Activated naive CD4-positive, alpha-beta T cell treated with anti-CD3 and anti-CD28 coated beads, Interleukin-2, amount 50 U/mL, for 72 hours (primary cell): ENCODE data around the gene MAD2L1. TPM values are rescaled to one million over a fixed set of nuclear protein-coding genes. Genes with fewer than 3 reads are reported as not detected.
"Not testable (repeated sequence)": the region's sequence is repeated elsewhere in the genome, so short reads cannot be mapped to it uniquely, and the experiment has no call there.

Source experiments
- ATAC-seq, 2 donors: fragments of 150-1000 bp; cut with Tn5 transposase; 2 replicates each; pipeline ENCODE4 v1.10.0; 2021; ENCODE audit warnings: mild to moderate bottlenecking in 2 of 2, moderate library complexity in 2 of 2
- DNase-seq, 2 donors: peaks; one replicate each; pipeline ENCODE4 v3.0.0; 2021 to 2022; ENCODE audit warnings: low spot score in 2 of 2
- H3K27ac Mint-ChIP-seq, 2 donors: one replicate each; pipeline ENCODE4 v1.8.0; 2022; ENCODE audit warnings: mild to moderate bottlenecking in 2 of 2, mixed read lengths in 2 of 2
- H3K36me3 Mint-ChIP-seq, 2 donors: one replicate each; pipeline ENCODE4 v1.8.0; 2022; ENCODE audit warnings: mixed read lengths in 2 of 2
- H3K9me3 Mint-ChIP-seq, 2 donors: one replicate each; pipeline ENCODE4 v1.8.0; 2022; ENCODE audit warnings: mixed read lengths in 2 of 2
- total RNA-seq, 2 donors: library from RNA; stranded (reverse); gene quantifications; one replicate each; pipeline ENCODE4 v1.2.3, GENCODE V29; 2022

Gene MAD2L1
- total RNA-seq, 2 donors from 2014 or later: 79.7 to 103 TPM

GRCh38 chr4:120070196-120070595 lies 3.5 kb upstream of the MAD2L1 start:
- DNase-seq: no peak
- H3K36me3 Mint-ChIP-seq: peaks cover 21 to 22% of the 10 kb centered on the region in 2 donors
- H3K9me3 Mint-ChIP-seq: no peaks in the 10 kb centered on the region
- H3K27ac Mint-ChIP-seq: no peak overlapping the region
- ATAC-seq: no peak

- DNase-seq (no peak), ATAC-seq (peak in 1 of 2 donors; percentile 64)
- Mint-ChIP-seq H3K9me3 (no peaks in the 10 kb centered on the region), H3K36me3 (peaks cover 46 to 57% of the 10 kb centered on the region in 2 donors), H3K27ac (peak overlapping the region; percentile 97 to 99)
Measured at GRCh38 chr4:120065974-120066516, 603 bp downstream of the MAD2L1 start.

- DNase-seq (no peak), ATAC-seq (no peak)
- Mint-ChIP-seq H3K9me3 (no peaks in the 10 kb centered on the region), H3K36me3 (peaks cover 48 to 61% of the 10 kb centered on the region in 2 donors), H3K27ac (peak overlapping the region in 1 of 2 donors; percentile 86)
Measured at GRCh38 chr4:120064887-120065286, 1.8 kb downstream of the MAD2L1 start.

- DNase-seq, H3K9me3 Mint-ChIP-seq, ATAC-seq: not testable (repeated sequence)
- peak overlapping the region; percentile 9 to 83 for H3K27ac Mint-ChIP-seq
- peaks cover 53 to 69% of the 10 kb centered on the region in 2 donors for H3K36me3 Mint-ChIP-seq
Measured at GRCh38 chr4:120063711-120064110, 2.9 kb downstream of the MAD2L1 start.

GRCh38 chr4:120062663-120063195 lies 3.9 kb downstream of the MAD2L1 start:
- peaks cover 50 to 73% of the 10 kb centered on the region in 2 donors for H3K36me3 Mint-ChIP-seq
- peak overlapping the region; percentile 9 to 45 for H3K27ac Mint-ChIP-seq
- DNase-seq: no peak
- no peak for ATAC-seq
- H3K9me3 Mint-ChIP-seq: no peaks in the 10 kb centered on the region

- H3K36me3 Mint-ChIP-seq: peaks cover 26 to 48% of the 10 kb centered on the region in 2 donors
- H3K27ac Mint-ChIP-seq: no peak overlapping the region
- H3K9me3 Mint-ChIP-seq: no peaks in the 10 kb centered on the region
- DNase-seq: no peak
- no peak for ATAC-seq
Measured at GRCh38 chr4:120059036-120059435, 7.6 kb downstream of the MAD2L1 start.

- Mint-ChIP-seq H3K9me3 (no peaks in the 10 kb centered on the region), H3K27ac (no peak overlapping the region), H3K36me3 (peaks cover 13 to 32% of the 10 kb centered on the region in 2 donors)
- DNase-seq (no peak), ATAC-seq (no peak)
Measured at GRCh38 chr4:120057416-120057815, 9.2 kb downstream of the MAD2L1 start.

- H3K9me3 Mint-ChIP-seq: no peaks in the 10 kb centered on the region
- ATAC-seq (no peak), DNase-seq (no peak)
- H3K27ac Mint-ChIP-seq: no peak overlapping the region
- H3K36me3 Mint-ChIP-seq: peaks cover 7 to 25% of the 10 kb centered on the region in 2 donors
Measured at GRCh38 chr4:120056246-120056645, 10.4 kb downstream of the MAD2L1 start.

GRCh38 chr4:120055795-120056194 lies 10.9 kb downstream of the MAD2L1 start:
- Mint-ChIP-seq H3K36me3 (peaks cover 7 to 25% of the 10 kb centered on the region in 2 donors), H3K27ac (no peak overlapping the region), H3K9me3 (no peaks in the 10 kb centered on the region)
- no peak for DNase-seq
- no peak for ATAC-seq

- Mint-ChIP-seq H3K36me3 (peaks cover 7 to 24% of the 10 kb centered on the region in 2 donors), H3K27ac (no peak overlapping the region), H3K9me3 (no peaks in the 10 kb centered on the region)
- DNase-seq (no peak), ATAC-seq (no peak)
Measured at GRCh38 chr4:120055162-120055561, 11.5 kb downstream of the MAD2L1 start.

GRCh38 chr4:120053911-120054310 lies 12.7 kb downstream of the MAD2L1 start:
- peaks cover 0 to 14% of the 10 kb centered on the region in 2 donors for H3K36me3 Mint-ChIP-seq
- H3K9me3 Mint-ChIP-seq: no peaks in the 10 kb centered on the region
- ATAC-seq (no peak), DNase-seq (no peak)
- H3K27ac Mint-ChIP-seq: no peak overlapping the region

GRCh38 chr4:120052856-120053255 lies 13.8 kb downstream of the MAD2L1 start:
- Mint-ChIP-seq H3K27ac (no peak overlapping the region), H3K36me3 (peaks cover 0 to 6% of the 10 kb centered on the region in 2 donors), H3K9me3 (no peaks in the 10 kb centered on the region)
- no peak for DNase-seq
- no peak for ATAC-seq

- no peak overlapping the region for H3K27ac Mint-ChIP-seq
- peaks cover 0 to 14% of the 10 kb centered on the region in 2 donors for H3K36me3 Mint-ChIP-seq
- DNase-seq (no peak), ATAC-seq (no peak)
- no peaks in the 10 kb centered on the region for H3K9me3 Mint-ChIP-seq
Measured at GRCh38 chr4:120051253-120051652, 15.4 kb downstream of the MAD2L1 start.

- H3K27ac Mint-ChIP-seq: peak overlapping the region in 1 of 2 donors; percentile 19
- DNase-seq: peak; percentile 55 to 81
- peaks cover 0 to 10% of the 10 kb centered on the region in 2 donors for H3K36me3 Mint-ChIP-seq
- ATAC-seq: peak; percentile 89
- no peaks in the 10 kb centered on the region for H3K9me3 Mint-ChIP-seq
Measured at GRCh38 chr4:120049732-120050494, 16.7 kb downstream of the MAD2L1 start.

GRCh38 chr4:120043828-120044227 lies 22.8 kb downstream of the MAD2L1 start:
- no peak for DNase-seq
- no peak for ATAC-seq

GRCh38 chr4:120037411-120037810 lies 29.2 kb downstream of the MAD2L1 start:
- ATAC-seq (no peak), DNase-seq (no peak)
- Mint-ChIP-seq H3K36me3 (no peaks in the 10 kb centered on the region), H3K9me3 (no peaks in the 10 kb centered on the region), H3K27ac (no peak overlapping the region)

More at GRCh38 chr4:120043828-120044227, 22.8 kb downstream of the MAD2L1 start:
- Mint-ChIP-seq H3K9me3 (peaks cover 6% of the 10 kb centered on the region in 2 donors), H3K36me3 (peaks cover 6 to 8% of the 10 kb centered on the region in 2 donors), H3K27ac (no peak overlapping the region)

GRCh38 chr4:120034913-120035312 lies 31.7 kb downstream of the MAD2L1 start:
- no peak for ATAC-seq
- H3K9me3 Mint-ChIP-seq: no peaks in the 10 kb centered on the region
- no peak for DNase-seq
- no peaks in the 10 kb centered on the region for H3K36me3 Mint-ChIP-seq
- no peak overlapping the region for H3K27ac Mint-ChIP-seq
